ENCODE results near the gene SLCO2B1.

The SLCO2B1 gene

GRCh38 chr11:75229466-75229865 is 78.6 kb downstream of the SLCO2B1 start:
- no peak for DNase-seq

- DNase-seq = no peak
These were observed 79.7 kb downstream of the SLCO2B1 start for GRCh38 chr11:75230621-75231020.

GRCh38 chr11:75233754-75234172 is 82.9 kb downstream of the SLCO2B1 start:
- no peak for DNase-seq

GRCh38 chr11:75236062-75236461 is 85.2 kb downstream of the SLCO2B1 start:
- DNase-seq = no peak

GRCh38 chr11:75237050-75237449 is 86.1 kb downstream of the SLCO2B1 start:
- DNase-seq = no peak

GRCh38 chr11:75238595-75239440 is 87.9 kb downstream of the SLCO2B1 start:
- no peak for DNase-seq

GRCh38 chr11:75239531-75240290 is 88.8 kb downstream of the SLCO2B1 start:
- DNase-seq = no peak

- no peak for DNase-seq
These were observed 89.6 kb downstream of the SLCO2B1 start, which contains the start of gene TPBGL for GRCh38 chr11:75240311-75241035. Gene TPBGL, plus strand, starts transcription at chr11:75240774. Its CDS starts 276 bp downstream, at chr11:75241050.

GRCh38 chr11:75241036-75241905 is 90.4 kb downstream of the SLCO2B1 start:
- no peak for DNase-seq

- no peak for DNase-seq
These were observed 91.2 kb downstream of the SLCO2B1 start for GRCh38 chr11:75241906-75242644.

- no peak for DNase-seq
These were observed 92.1 kb downstream of the SLCO2B1 start for GRCh38 chr11:75242722-75243600.

- DNase-seq = no peak
These were observed 93.3 kb downstream of the SLCO2B1 start for GRCh38 chr11:75244052-75244814.

- no peak for DNase-seq
These were observed 94.6 kb downstream of the SLCO2B1 start for GRCh38 chr11:75245356-75246005.

GRCh38 chr11:75246006-75246670 is 95.2 kb downstream of the SLCO2B1 start:
- no peak for DNase-seq

GRCh38 chr11:75246671-75247350 is 95.9 kb downstream of the SLCO2B1 start:
- no peak for DNase-seq

- no peak for DNase-seq
These were observed 98.0 kb downstream of the SLCO2B1 start for GRCh38 chr11:75248924-75249256.

GRCh38 chr11:75249704-75250103 is 98.8 kb downstream of the SLCO2B1 start:
- DNase-seq = no peak

- DNase-seq = no peak
These were observed 103.4 kb downstream of the SLCO2B1 start for GRCh38 chr11:75254326-75254725.
